GM18861 (cell line): ENCODE measurements around the gene DDX56.

Experiments
- ATAC-seq: cut with Tn5 transposase; IDR thresholded peaks from one replicate; pipeline ENCODE4 v1.9.1; 2021; ENCODE audit not compliant: unreplicated experiment

The DDX56 gene

DNA sequence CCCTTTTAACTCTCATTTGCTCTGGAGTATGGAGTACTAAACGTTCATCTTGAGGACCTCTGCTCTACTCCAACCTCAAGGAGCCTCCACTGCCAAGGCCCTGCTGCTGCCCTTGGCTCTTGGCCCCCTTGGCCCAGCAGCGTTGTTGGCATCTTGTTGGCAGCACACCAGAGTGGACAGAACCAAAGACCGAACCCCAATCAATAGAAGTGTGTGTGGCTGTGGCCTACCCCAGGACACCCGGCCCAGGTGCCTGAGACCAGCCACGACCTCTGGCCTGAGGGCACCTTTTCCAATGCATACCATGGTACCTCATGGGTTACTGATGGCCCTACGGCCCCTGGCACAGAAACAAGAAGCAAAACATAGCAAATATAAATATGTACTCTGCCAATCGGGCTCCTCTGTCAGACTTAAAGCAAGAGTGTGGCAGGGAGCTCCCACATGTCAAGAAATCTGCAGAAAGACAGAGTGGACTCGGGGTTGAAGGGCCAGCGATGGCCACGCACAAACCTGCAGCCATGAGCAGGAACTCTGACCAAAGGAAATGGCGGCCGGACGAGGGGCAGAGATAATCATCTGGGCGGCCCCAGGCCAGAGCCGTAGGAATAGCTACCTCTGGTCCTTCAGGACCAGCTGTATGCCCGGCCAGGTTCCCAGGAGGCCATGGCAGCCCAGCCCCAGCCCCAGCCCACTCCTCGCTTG is 35.5 kb downstream of the DDX56 start:
- ATAC-seq: no peak

DNA sequence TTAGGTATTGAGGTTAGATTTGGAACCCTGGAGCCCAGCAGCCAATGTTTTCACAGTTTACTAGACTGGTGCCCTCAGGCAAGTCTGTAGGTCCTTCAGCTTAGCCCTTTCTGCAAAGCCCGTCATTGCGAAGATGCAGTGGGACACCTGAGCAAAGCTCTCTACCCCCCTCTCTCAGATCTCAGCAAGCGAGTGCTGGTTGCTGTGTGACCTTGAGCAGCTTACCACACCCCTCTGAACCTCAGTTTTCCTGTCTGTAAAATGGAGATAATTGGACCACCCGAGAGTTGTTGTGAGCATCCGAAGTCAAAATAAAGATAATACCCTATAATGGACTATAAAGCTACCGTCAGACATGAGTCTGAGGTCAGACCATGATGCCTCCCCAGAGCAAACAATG is 36.3 kb downstream of the DDX56 start:
- no peak for ATAC-seq

DNA sequence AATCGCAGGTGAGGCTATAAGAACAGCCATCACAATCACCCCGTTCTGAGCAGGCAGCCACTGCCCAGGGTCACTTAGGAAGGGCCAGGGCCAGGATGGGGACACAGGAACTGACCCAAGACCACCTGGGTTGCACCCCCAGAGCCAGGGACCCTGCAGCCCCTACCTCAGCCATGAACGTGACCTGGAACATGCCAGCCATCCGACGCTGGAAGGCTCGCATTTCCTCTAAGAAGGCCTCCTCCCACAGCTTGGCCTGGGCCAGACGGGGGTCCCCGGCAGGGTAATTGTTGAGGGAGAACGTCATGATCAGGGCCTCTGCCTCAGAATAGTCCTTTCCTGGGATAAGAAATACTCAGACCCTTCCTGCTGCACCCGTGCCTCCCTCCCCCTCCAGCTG is 37.6 kb downstream of the DDX56 start:
- no peak for ATAC-seq

DNA sequence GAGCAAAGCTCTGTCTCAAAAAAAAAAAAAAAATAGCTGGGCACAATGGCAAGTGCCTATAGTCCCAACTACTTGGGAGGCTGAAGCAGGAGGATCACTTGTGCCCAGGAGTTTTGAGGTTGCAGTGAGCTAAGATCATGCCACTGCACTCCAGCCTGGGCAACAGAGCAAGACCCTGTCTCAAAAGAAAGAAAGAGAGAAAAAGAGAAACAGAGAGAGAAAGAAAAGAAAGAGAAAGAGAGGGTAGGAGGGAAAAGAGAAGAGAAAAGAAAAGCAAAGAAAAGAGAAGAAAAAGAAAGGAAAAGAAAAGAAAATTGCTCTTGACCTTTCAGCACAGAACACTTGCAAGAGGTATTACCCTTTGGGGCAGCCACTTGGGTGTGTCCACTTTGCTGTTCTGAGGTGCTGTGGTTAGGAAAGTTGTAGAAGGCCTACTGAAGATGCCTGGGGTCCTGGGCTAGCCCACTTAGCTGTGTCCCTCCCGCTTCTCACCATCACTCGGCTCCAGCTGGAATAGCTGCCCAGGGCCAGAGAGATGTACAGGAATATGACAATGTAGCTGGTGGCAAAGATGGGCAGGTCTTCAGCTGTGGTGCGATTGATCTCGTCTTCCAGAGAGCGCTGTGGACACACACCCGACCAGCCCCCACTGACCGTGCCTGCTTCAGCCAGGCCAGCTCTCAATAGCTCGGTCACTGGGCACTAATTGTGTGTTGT is 38.2 kb downstream of the DDX56 start:
- no peak for ATAC-seq

DNA sequence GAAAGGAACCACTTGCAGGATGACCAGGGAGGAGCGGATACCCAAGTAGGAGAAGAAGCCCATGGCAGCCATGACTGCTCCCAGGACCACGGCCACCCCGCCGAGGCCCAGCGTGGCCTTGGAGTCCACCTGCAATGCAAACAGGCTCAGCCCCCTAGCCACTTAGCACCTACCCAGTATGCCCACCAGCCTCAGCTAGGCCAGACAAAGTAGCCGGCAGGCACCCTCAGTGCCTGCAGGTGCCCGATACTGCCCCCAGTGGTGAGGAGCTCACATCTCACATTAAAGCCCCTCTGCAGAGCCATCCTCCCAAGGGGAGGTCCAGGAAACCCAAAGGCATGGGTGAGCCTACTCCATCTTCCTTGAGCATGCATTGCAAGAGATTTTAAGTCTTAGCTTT is 39.2 kb downstream of the DDX56 start:
- ATAC-seq: peak; percentile 69

DNA sequence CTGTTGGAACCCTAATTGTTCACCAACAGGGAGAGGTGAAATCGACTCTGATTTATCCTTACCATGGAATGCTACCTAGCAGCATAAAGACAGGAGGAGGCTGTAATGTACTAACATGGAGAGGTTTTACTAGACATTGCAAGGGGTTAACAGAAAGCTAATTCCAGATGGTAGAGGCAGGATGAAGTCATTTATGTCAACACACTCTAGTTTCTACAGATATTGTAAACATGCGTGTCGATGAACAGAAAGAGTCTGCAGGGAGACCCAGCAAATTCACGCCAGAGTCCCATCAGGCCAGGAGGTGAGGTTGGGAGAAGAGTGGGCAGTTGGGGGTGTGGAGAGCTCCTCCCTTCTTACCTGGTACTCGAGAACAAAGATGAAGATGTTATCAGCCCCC is 39.6 kb downstream of the DDX56 start:
- ATAC-seq: no peak

DNA sequence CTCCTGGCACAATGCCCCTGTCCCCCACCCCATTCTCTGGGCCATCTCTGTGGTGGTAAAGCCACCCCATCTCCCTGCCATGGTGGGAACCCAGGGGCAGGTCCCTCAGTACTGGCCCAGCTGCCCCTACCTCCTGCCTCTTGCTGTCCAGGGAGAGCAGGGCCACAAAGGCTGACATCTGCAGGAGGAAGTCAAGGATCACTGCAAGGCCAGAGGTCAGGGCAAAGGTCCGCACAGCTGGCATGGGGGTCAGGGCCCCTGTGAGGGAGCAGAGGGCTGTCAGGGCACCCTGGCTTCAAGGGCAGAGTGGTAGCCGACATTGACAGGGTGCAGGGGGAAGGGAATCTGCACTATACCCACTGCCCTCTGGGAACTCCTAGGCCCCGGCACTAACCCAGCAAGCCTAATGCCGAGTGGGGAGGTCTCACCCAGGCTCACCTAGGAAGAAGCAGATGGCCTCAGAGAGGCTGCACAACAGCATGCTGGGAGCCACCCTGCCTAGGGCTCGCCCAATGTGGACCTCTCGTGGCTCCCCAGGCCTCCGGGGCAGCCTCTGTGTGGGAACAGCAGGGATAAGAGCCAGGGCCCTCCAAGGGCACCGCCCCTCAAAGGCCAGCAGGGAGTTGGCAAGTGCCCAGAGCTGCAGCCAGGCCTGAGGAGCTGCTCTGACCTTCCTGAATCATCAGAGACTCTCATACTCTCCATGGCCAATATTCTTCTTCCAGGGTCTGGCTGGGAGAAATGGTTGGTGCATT is 40.2 kb downstream of the DDX56 start:
- no peak for ATAC-seq

DNA sequence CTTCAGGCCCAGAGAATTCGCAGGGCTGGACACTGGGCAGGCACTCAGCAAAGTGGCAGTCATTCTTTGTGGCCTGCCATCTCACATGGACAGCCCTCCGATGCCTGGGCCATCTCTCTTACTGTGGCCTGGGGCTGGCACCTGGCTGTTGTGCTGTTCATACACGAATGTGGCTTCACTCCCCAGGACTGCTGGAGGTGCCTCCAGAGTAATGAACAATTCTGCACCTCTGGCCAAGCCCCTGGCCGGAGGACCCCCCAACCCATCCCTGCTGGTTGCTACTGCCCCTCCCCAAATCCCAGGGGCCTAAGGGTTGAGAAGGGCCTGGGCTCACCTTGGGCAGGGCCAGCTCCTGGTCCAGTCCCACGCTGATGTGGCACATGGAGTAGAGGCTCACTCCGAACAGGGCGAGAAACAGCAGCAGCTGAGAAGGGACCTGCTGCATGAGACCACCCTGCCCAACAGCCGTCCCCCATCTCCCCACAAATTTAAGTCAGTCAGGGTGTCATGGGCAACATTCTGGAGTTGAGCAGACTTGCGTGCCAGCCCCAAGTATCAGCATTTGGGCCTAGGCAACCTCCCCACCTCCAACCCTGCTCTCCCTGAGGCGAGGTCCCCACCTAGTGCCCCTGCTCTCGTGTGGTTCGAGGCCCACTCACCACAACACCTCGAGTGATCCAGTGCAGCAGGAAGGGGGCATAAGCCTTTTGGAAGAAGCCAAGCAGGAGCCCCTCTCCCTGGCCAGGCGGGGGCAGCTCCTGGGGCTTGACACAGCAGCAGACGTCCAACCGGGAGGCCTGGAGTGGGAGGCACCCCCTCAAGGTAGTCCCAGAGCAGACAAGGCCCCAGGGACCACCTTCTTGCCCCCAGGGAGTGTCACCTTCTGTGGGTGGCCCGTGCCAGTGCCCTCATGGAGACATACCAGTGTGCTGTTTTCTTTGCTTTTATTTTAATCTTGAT is 42.0 kb downstream of the DDX56 start:
- ATAC-seq: no peak

DNA sequence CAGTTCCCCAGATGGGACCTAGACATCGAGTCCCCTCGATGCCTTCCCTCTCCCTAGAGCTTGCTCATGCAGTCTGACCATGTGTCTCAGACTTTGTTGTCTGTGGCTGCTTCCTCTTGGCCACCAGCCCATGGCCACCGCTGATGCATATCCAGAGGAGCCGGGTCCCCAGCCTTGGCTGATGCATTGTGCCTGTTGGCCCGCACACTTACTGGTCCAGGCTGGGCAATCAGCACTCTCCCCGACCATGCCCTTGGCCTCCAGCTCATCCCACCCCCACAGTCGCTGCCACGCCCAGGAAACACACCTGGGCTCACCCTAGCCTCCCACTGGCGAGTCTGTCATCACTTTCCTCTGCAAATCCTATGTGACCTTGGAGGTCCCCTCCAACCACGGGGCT is 42.7 kb downstream of the DDX56 start:
- ATAC-seq: no peak

DNA sequence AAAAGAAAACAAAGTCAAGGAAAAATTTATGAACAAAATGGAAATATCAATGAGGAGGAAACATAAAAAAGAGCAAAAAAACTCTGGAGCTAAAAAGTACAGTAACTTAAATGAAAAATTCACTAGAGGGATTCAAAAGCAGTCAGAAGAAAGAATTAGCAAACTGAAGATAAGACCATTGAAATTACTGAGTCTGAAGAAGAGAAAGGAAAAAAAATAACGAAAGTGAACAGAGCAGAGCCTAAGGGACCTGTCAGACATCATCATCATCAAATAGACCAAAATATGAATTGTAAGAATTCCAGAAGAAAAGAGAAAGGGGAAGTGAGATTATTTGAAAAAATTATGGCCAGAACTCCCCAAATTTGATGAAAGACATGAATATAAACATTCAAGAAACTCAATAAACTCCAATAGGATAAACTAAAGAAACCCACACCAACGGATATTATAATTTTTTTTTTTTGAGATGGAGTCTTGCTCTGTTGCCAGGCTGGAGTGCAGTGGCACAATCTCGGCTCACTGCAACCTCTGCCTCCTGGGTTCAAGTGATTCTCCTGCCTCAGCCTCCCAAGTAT is 48.8 kb downstream of the DDX56 start:
- ATAC-seq: no peak

DNA sequence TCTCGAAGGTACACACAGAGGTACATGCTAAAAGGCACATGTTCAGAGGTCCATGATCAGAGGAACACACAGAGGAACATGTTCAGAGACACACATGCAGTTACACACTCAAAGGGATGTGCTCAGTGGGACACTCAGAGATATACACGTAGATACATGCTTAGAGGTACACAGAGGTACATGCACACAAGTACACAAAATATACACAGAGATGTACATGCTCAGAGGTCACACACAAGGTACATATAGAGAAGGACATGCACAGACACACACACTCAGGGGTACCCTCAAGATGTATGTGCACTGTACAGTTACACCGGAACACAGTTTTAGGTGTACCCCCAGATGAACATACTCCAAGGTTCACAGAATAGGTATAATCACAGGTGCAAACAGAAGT is 51.4 kb downstream of the DDX56 start:
- ATAC-seq: no peak

DNA sequence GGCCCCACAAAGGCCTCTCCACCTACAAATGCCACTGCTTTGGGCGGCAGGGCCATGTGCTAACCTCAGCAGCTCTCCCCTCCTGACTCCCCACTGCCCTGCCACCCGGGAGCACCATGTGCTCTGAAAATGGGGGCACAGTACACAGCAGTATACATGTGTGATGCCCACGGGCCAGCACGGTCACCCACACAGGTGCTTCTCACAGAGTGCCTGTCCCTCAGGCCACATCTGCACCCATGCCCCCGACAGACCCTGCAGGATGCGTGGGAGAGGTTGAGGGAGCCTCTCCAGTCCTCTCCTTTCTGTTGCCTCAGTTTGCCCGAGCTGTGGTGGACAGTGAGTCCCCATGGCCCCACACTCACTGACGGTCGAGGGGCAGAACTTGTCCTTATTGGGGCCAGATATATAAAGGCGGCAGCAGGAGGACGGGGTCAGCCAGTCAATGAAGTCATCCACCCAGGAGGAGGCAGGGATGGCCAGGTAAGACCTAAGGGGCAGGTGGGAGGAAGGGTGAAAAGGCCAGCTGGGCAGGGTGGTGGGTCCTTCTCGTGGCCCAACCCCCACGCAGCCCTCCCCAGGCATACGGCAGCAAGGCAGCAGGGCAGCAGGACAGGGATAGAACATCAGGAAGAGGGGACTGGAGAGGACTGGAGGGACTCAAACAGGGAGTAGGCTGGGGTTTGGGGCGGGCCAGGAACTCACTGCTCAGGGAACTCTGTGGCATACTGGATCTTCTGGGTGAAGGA is 52.2 kb downstream of the DDX56 start:
- no peak for ATAC-seq

DNA sequence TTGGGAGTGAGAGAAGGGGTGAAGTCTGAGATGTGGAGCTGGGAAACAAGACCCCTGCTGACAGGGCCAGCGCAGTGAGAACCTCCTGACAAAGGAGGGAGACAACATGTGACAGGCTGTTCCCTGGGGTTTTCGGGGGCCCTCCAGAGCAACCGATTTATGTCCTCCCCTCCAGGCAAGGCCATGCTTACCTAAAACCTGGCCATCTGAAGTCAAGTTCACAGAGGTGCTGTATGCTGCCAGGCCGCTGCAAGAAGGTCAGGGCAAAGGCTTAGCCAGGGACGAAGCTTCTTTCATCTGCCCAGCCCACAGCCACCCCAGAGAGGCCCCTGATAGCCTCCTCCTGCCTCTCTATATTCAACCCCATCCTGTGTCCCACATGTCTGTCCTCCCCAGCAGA is 53.1 kb downstream of the DDX56 start:
- ATAC-seq: no peak

DNA sequence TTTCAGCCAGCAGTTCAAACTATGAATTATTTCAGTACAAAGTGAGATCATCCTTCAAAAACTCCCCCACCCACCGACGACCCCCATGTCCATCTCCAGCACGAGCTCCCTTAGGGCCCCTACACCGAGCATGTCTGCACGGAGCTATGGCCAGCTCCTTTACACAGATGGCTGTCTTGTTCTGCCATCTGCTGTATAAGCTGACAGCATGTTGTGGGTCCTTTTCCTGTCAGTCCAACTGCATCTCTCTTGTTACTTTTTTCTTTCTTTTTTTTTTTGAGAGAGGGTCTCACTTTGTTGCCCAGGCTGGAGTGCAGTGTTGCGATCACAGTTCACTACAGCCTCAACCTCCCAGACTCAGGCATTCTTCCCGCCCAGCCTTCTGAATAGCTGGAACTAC is 54.2 kb downstream of the DDX56 start:
- no peak for ATAC-seq

DNA sequence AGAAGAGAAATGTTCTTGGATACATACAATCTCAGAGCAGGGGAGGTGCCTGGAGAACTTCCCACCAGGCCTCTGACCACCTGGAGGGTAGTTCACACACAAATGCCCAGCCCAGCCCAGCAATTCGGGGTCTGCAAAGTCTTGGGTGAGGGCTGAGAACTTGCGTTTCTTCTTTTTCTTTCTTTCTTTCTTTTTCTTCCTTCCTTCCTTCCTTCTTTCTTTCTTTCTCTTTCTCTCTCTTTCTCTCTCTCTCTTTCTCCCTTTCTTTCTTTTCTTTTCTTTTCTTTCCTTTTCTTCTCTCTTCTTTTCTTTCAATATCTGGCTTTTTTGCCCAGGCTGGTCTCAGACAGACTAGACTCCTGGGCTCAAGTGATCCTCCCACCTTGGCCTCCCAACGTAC is 54.9 kb downstream of the DDX56 start:
- no peak for ATAC-seq

DNA sequence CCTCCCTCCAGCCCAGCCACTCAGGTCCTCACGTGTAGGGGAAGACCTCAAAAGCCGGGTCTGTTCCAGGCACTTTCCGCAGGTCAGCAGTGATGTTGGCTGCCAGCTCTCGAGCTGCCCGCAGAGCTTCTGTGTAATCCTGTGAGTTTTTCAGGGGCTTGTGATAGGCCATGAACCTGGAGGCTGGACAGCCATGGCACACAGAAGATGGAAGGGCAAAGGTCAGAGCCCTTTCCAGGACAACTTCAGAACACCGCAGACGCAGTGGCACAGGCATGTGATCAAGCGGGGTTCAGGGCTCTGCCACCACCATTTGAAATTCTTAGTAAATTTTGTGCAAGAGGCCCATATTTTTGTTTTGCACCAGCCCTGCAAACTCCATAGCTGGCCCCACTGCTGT is 56.5 kb downstream of the DDX56 start:
- ATAC-seq: no peak
